Hepatocyte (in vitro differentiated cells): ENCODE measurements around the gene PRKAR2A. TPM values are rescaled to one million over a fixed set of nuclear protein-coding genes. Genes with fewer than 3 reads are reported as not detected.
A peak's percentile ranks its signal among the peaks of the same experiment; 100 is the strongest.

Experiments
- DNase-seq: peaks from one replicate; pipeline ENCODE4 v3.0.0-alpha.2; 2016; ENCODE audit warnings: low spot score
- H2AFZ ChIP-seq: fragments of 200-600 bp; sonication (generic); 2 replicates; pipeline ENCODE4 v1.6.0; 2016; ENCODE audit warnings: antibody characterized with exemption, mild to moderate bottlenecking
- H3K27ac ChIP-seq: fragments of 200-600 bp; sonication (generic); 2 replicates; pipeline ENCODE4 v1.5.1; 2016; ENCODE audit warnings: mild to moderate bottlenecking
- H3K27me3 ChIP-seq: fragments of 200-600 bp; sonication (generic); 2 replicates; pipeline ENCODE4 v1.6.1; 2016
- H3K36me3 ChIP-seq: fragments of 200-600 bp; sonication (generic); replicated peaks from 2 replicates; pipeline ENCODE4 v1.5.1; 2016; ENCODE audit warnings: low read depth; ENCODE audit not compliant: insufficient read depth
- H3K4me1 ChIP-seq: fragments of 200-600 bp; sonication (generic); 2 replicates; pipeline ENCODE4 v1.5.1; 2016; ENCODE audit warnings: mild to moderate bottlenecking, moderate library complexity; ENCODE audit not compliant: insufficient read depth
- H3K4me2 ChIP-seq: fragments of 200-600 bp; sonication (generic); 2 replicates; pipeline ENCODE4 v1.6.0; 2016
- H3K4me3 ChIP-seq: fragments of 200-600 bp; sonication (generic); 2 replicates; pipeline ENCODE4 v1.5.1; 2016; ENCODE audit warnings: mild to moderate bottlenecking
- H3K79me2 ChIP-seq: fragments of 200-600 bp; sonication (generic); 2 replicates; pipeline ENCODE4 v1.6.0; 2017; ENCODE audit warnings: mild to moderate bottlenecking
- H3K9me2 ChIP-seq: fragments of 200-600 bp; sonication (generic); replicated peaks from 2 replicates; pipeline ENCODE4 v1.6.0; 2017; ENCODE audit warnings: mild to moderate bottlenecking; ENCODE audit not compliant: insufficient read depth
- H3K9me3 ChIP-seq: fragments of 200-600 bp; sonication (generic); 2 replicates; pipeline ENCODE4 v1.5.1; 2016; ENCODE audit warnings: low read depth, mild to moderate bottlenecking
- H4K20me1 ChIP-seq: fragments of 200-600 bp; sonication (generic); 2 replicates; pipeline ENCODE4 v1.6.0; 2016; ENCODE audit warnings: mild to moderate bottlenecking; ENCODE audit not compliant: insufficient read depth, poor library complexity, severe bottlenecking
- EZH2 ChIP-seq: fragments of 200-600 bp; sonication (generic); IDR thresholded peaks from 2 replicates; pipeline ENCODE4 v1.6.1; 2016; ENCODE audit warnings: antibody characterized with exemption, mild to moderate bottlenecking, borderline replicate concordance
- EZH2phosphoT487 ChIP-seq: fragments of 200-600 bp; sonication (generic); IDR thresholded peaks from one replicate; pipeline ENCODE4 v1.6.1; 2018; ENCODE audit warnings: antibody characterized with exemption, mild to moderate bottlenecking, low read depth, moderate library complexity; ENCODE audit not compliant: unreplicated experiment, severe bottlenecking
- WGBS: methylation state at CpG from one replicate; pipeline ENCODE4 v1.1.6; 2016; ENCODE audit warnings: low lambda C conversion rate; ENCODE audit errors: missing lambda C conversion rate; 5-methylcytosine and 5-hydroxymethylcytosine counted together
- polyA plus RNA-seq: library from polyadenylated mRNA; unstranded; fragments of >200 nt; fragmentation: Nextera tagmentation; extraction: Ambion mirVana; gene quantifications from 2 replicates; pipeline ENCODE4 v1.2.1, GENCODE V29; 2016
- total RNA-seq: library from RNA; depleted of rRNA; stranded (reverse); fragments of >200 nt; gene quantifications from 2 replicates; pipeline ENCODE4 v1.2.3, GENCODE V29; 2014
- TF ChIP-seq, protein P1 (sequence below): fragments of 200-600 bp; sonication (generic); IDR thresholded peaks from 2 replicates; pipeline ENCODE4 v1.5.1; 2016; ENCODE audit warnings: antibody characterized with exemption, mild to moderate bottlenecking; ENCODE audit not compliant: poor library complexity

The PRKAR2A gene
- total and polyA plus RNA-seq, 2 experiments from 2014 or later, result 9.0 to 33.9 TPM

DNA sequence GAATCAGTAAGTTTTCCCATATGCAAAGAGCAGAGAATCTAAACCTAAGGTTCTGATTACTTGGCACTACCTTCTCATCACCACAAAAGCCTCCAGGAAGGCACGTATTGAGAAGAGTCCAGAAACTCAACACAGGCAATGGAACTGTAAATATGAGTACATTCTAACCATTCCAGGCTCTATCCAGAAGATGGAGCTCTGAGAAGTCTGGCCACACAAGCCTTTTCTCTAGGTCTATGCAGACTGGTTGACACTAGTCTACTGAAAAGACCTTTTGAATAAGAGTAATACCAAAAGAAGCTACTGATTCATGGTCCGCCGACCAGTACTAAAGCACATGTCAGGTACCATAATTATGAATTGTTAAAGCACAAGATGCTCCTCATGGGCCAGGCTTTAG is 149.7 kb downstream of the PRKAR2A start:
- H3K27me3 ChIP-seq, result no peaks in the 10 kb centered on the region
- DNase-seq, result no peak
- no peaks in the 10 kb centered on the region for H3K9me3 ChIP-seq
- H3K4me2 ChIP-seq, result no peak overlapping the region
- no peak overlapping the region for H2AFZ ChIP-seq
- 96% methylated on average over 3 of the region's 3 CpGs for WGBS
- H3K9me2 ChIP-seq, result no peaks in the 10 kb centered on the region
- H3K27ac ChIP-seq, result peak overlapping the region; percentile 1
- H3K4me3 ChIP-seq, result no peak overlapping the region
- H3K4me1 ChIP-seq, result peaks cover 30% of the 10 kb centered on the region
- peaks cover 100% of the 10 kb centered on the region for H4K20me1 ChIP-seq
- H3K36me3 ChIP-seq, result no peaks in the 10 kb centered on the region
- no peak for TF ChIP-seq EZH2
- no peak for TF ChIP-seq EZH2phosphoT487
- TF ChIP-seq, protein P1, sequence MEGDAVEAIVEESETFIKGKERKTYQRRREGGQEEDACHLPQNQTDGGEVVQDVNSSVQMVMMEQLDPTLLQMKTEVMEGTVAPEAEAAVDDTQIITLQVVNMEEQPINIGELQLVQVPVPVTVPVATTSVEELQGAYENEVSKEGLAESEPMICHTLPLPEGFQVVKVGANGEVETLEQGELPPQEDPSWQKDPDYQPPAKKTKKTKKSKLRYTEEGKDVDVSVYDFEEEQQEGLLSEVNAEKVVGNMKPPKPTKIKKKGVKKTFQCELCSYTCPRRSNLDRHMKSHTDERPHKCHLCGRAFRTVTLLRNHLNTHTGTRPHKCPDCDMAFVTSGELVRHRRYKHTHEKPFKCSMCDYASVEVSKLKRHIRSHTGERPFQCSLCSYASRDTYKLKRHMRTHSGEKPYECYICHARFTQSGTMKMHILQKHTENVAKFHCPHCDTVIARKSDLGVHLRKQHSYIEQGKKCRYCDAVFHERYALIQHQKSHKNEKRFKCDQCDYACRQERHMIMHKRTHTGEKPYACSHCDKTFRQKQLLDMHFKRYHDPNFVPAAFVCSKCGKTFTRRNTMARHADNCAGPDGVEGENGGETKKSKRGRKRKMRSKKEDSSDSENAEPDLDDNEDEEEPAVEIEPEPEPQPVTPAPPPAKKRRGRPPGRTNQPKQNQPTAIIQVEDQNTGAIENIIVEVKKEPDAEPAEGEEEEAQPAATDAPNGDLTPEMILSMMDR, result peak; percentile 14
- H3K79me2 ChIP-seq, result peaks cover 98% of the 10 kb centered on the region

DNA sequence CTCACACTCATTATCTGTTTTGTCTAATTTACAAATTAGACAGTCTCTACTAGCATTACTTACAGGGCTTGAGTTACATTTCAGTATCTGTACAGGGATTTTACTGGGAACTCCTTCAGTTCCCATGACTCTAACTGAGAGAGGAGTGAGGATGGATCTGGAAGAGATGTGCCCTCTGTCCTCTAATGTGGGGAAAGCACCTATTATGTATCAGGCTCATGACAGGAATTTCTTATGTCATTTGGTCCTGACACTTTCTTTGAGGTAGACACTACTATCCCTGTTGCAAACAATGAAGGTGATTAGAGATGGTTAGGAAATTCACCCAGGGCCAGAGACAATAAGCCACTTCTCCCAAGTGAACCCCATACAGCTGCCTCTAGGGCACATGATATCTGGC is 151.1 kb downstream of the PRKAR2A start:
- no peak for DNase-seq
- H2AFZ ChIP-seq, result no peak overlapping the region
- H3K79me2 ChIP-seq, result peaks cover 98% of the 10 kb centered on the region
- H3K36me3 ChIP-seq, result no peaks in the 10 kb centered on the region
- TF ChIP-seq, protein P1, result no peak
- TF ChIP-seq EZH2phosphoT487, result no peak
- peak overlapping the region; percentile 31 for H3K4me2 ChIP-seq
- peaks cover 99% of the 10 kb centered on the region for H4K20me1 ChIP-seq
- H3K9me2 ChIP-seq, result no peaks in the 10 kb centered on the region
- H3K27ac ChIP-seq, result peak overlapping the region; percentile 23
- no peak overlapping the region for H3K4me3 ChIP-seq
- H3K4me1 ChIP-seq, result peaks cover 30% of the 10 kb centered on the region
- H3K9me3 ChIP-seq, result no peaks in the 10 kb centered on the region
- no peaks in the 10 kb centered on the region for H3K27me3 ChIP-seq

Other genes starting within 250 kb of the PRKAR2A start
- 308 and 352 TPM in 2 replicates for gene UQCRC1, start 238.2 kb downstream of the PRKAR2A start, total RNA-seq
- gene UQCRC1, start 238.2 kb downstream of the PRKAR2A start, polyA plus RNA-seq, result 405 and 411 TPM in 2 replicates
- gene TMEM89, start 226.1 kb downstream of the PRKAR2A start, total RNA-seq, result not detected in 2 replicates
- gene TMEM89, start 226.1 kb downstream of the PRKAR2A start, polyA plus RNA-seq, result not detected in 2 replicates
- gene SLC26A6, start 212.4 kb downstream of the PRKAR2A start, total RNA-seq, result 42.0 and 56.6 TPM in 2 replicates
- 53.7 and 60.9 TPM in 2 replicates for gene SLC26A6, start 212.4 kb downstream of the PRKAR2A start, polyA plus RNA-seq
- 1.6 and 1.8 TPM in 2 replicates for gene CELSR3, start 185.0 kb downstream of the PRKAR2A start, total RNA-seq
- 1.9 TPM in 2 replicates for gene CELSR3, start 185.0 kb downstream of the PRKAR2A start, polyA plus RNA-seq
- gene NCKIPSD, start 162.0 kb downstream of the PRKAR2A start, total RNA-seq, result 19.9 and 23.4 TPM in 2 replicates
- gene NCKIPSD, start 162.0 kb downstream of the PRKAR2A start, polyA plus RNA-seq, result 21.0 and 22.9 TPM in 2 replicates
- 99.3 and 112 TPM in 2 replicates for gene IP6K2, start 130.7 kb downstream of the PRKAR2A start, total RNA-seq
- 155 and 169 TPM in 2 replicates for gene IP6K2, start 130.7 kb downstream of the PRKAR2A start, polyA plus RNA-seq
- 59.1 and 61.3 TPM in 2 replicates for gene SLC25A20, start 51.0 kb upstream of the PRKAR2A start, total RNA-seq
- gene SLC25A20, start 51.0 kb upstream of the PRKAR2A start, polyA plus RNA-seq, result 38.0 and 46.0 TPM in 2 replicates
- gene ARIH2, start 71.0 kb upstream of the PRKAR2A start, total RNA-seq, result 58.7 and 60.9 TPM in 2 replicates
- 41.7 and 45.3 TPM in 2 replicates for gene ARIH2, start 71.0 kb upstream of the PRKAR2A start, polyA plus RNA-seq
- 39.4 and 42.5 TPM in 2 replicates for gene P4HTM, start 142.4 kb upstream of the PRKAR2A start, total RNA-seq
- gene P4HTM, start 142.4 kb upstream of the PRKAR2A start, polyA plus RNA-seq, result 84.0 and 85.3 TPM in 2 replicates
- 124 and 157 TPM in 2 replicates for gene WDR6, start 159.5 kb upstream of the PRKAR2A start, total RNA-seq
- 190 and 215 TPM in 2 replicates for gene WDR6, start 159.5 kb upstream of the PRKAR2A start, polyA plus RNA-seq
- 25.0 and 29.3 TPM in 2 replicates for gene DALRD3, start 170.7 kb upstream of the PRKAR2A start, total RNA-seq
- 27.0 and 40.6 TPM in 2 replicates for gene DALRD3, start 170.7 kb upstream of the PRKAR2A start, polyA plus RNA-seq
- gene NDUFAF3, start 174.2 kb upstream of the PRKAR2A start, total RNA-seq, result 58.7 and 70.7 TPM in 2 replicates
- 140 and 173 TPM in 2 replicates for gene NDUFAF3, start 174.2 kb upstream of the PRKAR2A start, polyA plus RNA-seq
- 180 and 184 TPM in 2 replicates for gene IMPDH2, start 181.5 kb upstream of the PRKAR2A start, total RNA-seq
- gene IMPDH2, start 181.5 kb upstream of the PRKAR2A start, polyA plus RNA-seq, result 115 TPM in 2 replicates
- 57.7 and 79.9 TPM in 2 replicates for gene QRICH1, start 246.2 kb upstream of the PRKAR2A start, total RNA-seq
- 38.2 and 42.6 TPM in 2 replicates for gene QRICH1, start 246.2 kb upstream of the PRKAR2A start, polyA plus RNA-seq